Measurements from ENCODE around the gene ACTL7B. TPM values are rescaled to one million over a fixed set of nuclear protein-coding genes. Genes with fewer than 3 reads are reported as not detected.

The ACTL7B gene
- polyA plus RNA-seq, 3 donors: 0.05 TPM; not detected in 2

- Mint-ChIP-seq H3K4me1 (peaks cover 37% of the 10 kb centered on the region), H3K9me3 (peaks cover 0 to 2% (median 0%) of the 10 kb centered on the region in 7 donors), H3K27me3 (ENCODE audit: low read depth in 3 of 3) (peaks cover 0 to 3% (median 0%) of the 10 kb centered on the region in 3 donors), H3K27ac (no peak overlapping the region), H3K4me3 (no peak overlapping the region), H3K36me3 (no peaks in the 10 kb centered on the region)
- Histone ChIP-seq H3K4me2 (replicated peaks; ENCODE audit: extremely low read depth, low read length, poor library complexity, severe bottlenecking) (no peak overlapping the region), H4K20me1 (ENCODE audit: insufficient read depth, low read length) (no peaks in the 10 kb centered on the region), H3K4me3 (replicated peaks in 1 of 3; ENCODE audit: low read depth in 2 of 3, low read length in 3 of 3) (no peak overlapping the region), H3K27ac (ENCODE audit: low read depth in 1 of 2, low read length in 2 of 2) (no peak overlapping the region), H3K36me3 (replicated peaks in 1 of 2; ENCODE audit: control insufficient read depth in 1 of 2, insufficient read depth in 2 of 2, low read length in 2 of 2) (no peaks in the 10 kb centered on the region), H3K9me3 (replicated peaks in 1 of 2; ENCODE audit: control insufficient read depth in 1 of 2, insufficient read depth in 1 of 2, low read length in 2 of 2) (no peaks in the 10 kb centered on the region), H3K79me2 (ENCODE audit: insufficient read depth, low read length) (no peaks in the 10 kb centered on the region), H3K27me3 (ENCODE audit: control insufficient read depth in 2 of 2, insufficient read depth in 2 of 2, low read length in 2 of 2) (no peaks in the 10 kb centered on the region), H2AFZ (ENCODE audit: insufficient read depth, low read depth, low read length, poor library complexity, severe bottlenecking) (no peak overlapping the region), H3K4me1 (ENCODE audit: control insufficient read depth in 1 of 2, insufficient read depth in 2 of 2, low read length in 2 of 2) (peaks cover 26 to 39% of the 10 kb centered on the region in 2 donors), H3K9ac (ENCODE audit: insufficient read depth, low read length, poor library complexity, severe bottlenecking) (no peak overlapping the region)
- no peak for TF ChIP-seq CTCF (IDR thresholded peaks at IDR 0.05)
- intact Hi-C loops (cut with micrococcal nuclease): no loop called here
- no CpG with 5 or more reads among the region's 2 CpGs for WGBS (ENCODE audit: insufficient coverage)
- no peak for DNase-seq
Observed at GRCh38 chr9:108844856-108845255, 10.9 kb downstream of the ACTL7B start.

GRCh38 chr9:108844391-108844790 is 11.4 kb downstream of the ACTL7B start:
- WGBS (ENCODE audit: insufficient coverage): 100% methylated on average over 1 of the region's 2 CpGs
- no peaks in the 10 kb centered on the region for H4K20me1 ChIP-seq (ENCODE audit: insufficient read depth, low read length)
- H3K36me3 Mint-ChIP-seq: no peaks in the 10 kb centered on the region
- no peak overlapping the region for H3K4me3 Mint-ChIP-seq
- intact Hi-C loops (cut with micrococcal nuclease): no loop called here
- H3K27ac ChIP-seq (ENCODE audit: low read depth in 1 of 2, low read length in 2 of 2): no peak overlapping the region
- H3K79me2 ChIP-seq (ENCODE audit: insufficient read depth, low read length): no peaks in the 10 kb centered on the region
- H3K9me3 ChIP-seq (replicated peaks in 1 of 2; ENCODE audit: control insufficient read depth in 1 of 2, insufficient read depth in 1 of 2, low read length in 2 of 2): no peaks in the 10 kb centered on the region
- H3K27me3 Mint-ChIP-seq (ENCODE audit: low read depth in 3 of 3): peaks cover 0 to 3% (median 1%) of the 10 kb centered on the region in 3 donors
- H3K27me3 ChIP-seq (ENCODE audit: control insufficient read depth in 2 of 2, insufficient read depth in 2 of 2, low read length in 2 of 2): no peaks in the 10 kb centered on the region
- H3K4me1 ChIP-seq (ENCODE audit: control insufficient read depth in 1 of 2, insufficient read depth in 2 of 2, low read length in 2 of 2): peaks cover 26 to 39% of the 10 kb centered on the region in 2 donors
- H3K9me3 Mint-ChIP-seq: peaks cover 0 to 2% (median 0%) of the 10 kb centered on the region in 7 donors
- H3K4me1 Mint-ChIP-seq: peaks cover 37% of the 10 kb centered on the region
- H3K27ac Mint-ChIP-seq: no peak overlapping the region
- no peak overlapping the region for H2AFZ ChIP-seq (ENCODE audit: insufficient read depth, low read depth, low read length, poor library complexity, severe bottlenecking)
- H3K4me3 ChIP-seq (replicated peaks in 1 of 3; ENCODE audit: low read depth in 2 of 3, low read length in 3 of 3): no peak overlapping the region
- no peak for DNase-seq
- H3K36me3 ChIP-seq (replicated peaks in 1 of 2; ENCODE audit: control insufficient read depth in 1 of 2, insufficient read depth in 2 of 2, low read length in 2 of 2): no peaks in the 10 kb centered on the region
- H3K9ac ChIP-seq (ENCODE audit: insufficient read depth, low read length, poor library complexity, severe bottlenecking): no peak overlapping the region
- no peak overlapping the region for H3K4me2 ChIP-seq (replicated peaks; ENCODE audit: extremely low read depth, low read length, poor library complexity, severe bottlenecking)
- TF ChIP-seq CTCF (IDR thresholded peaks at IDR 0.05): no peak

Data from CD14-positive monocyte (primary cell).